NCI-H510A (cell line): ENCODE results near the gene RAC2.

Experiments used
- DNase-seq: peaks from one replicate; lab custom pipeline; 2025; lab: John Stamatoyannopoulos, UW

Gene RAC2

GRCh38 chr22:37275622-37276021 is 31.6 kb upstream of the RAC2 start:
- no peak for DNase-seq

GRCh38 chr22:37275134-37275533 is 31.1 kb upstream of the RAC2 start:
- no peak for DNase-seq

GRCh38 chr22:37274380-37274862 is 30.4 kb upstream of the RAC2 start:
- DNase-seq = no peak

- no peak for DNase-seq
These were observed 29.8 kb upstream of the RAC2 start for GRCh38 chr22:37273846-37274225.

GRCh38 chr22:37273126-37273845 is 29.2 kb upstream of the RAC2 start:
- no peak for DNase-seq

GRCh38 chr22:37270928-37271650 is 27.0 kb upstream of the RAC2 start:
- no peak for DNase-seq

- no peak for DNase-seq
These were observed 26.0 kb upstream of the RAC2 start for GRCh38 chr22:37269936-37270678.

- DNase-seq = no peak
These were observed 23.8 kb upstream of the RAC2 start for GRCh38 chr22:37267661-37268413.

- no peak for DNase-seq
These were observed 23.1 kb upstream of the RAC2 start for GRCh38 chr22:37267135-37267587.

- DNase-seq = no peak
These were observed 22.6 kb upstream of the RAC2 start for GRCh38 chr22:37266581-37267134.

- no peak for DNase-seq
These were observed 20.2 kb upstream of the RAC2 start for GRCh38 chr22:37263966-37264887.

GRCh38 chr22:37262346-37262745 is 18.3 kb upstream of the RAC2 start:
- DNase-seq = no peak

- DNase-seq = no peak
These were observed 16.9 kb upstream of the RAC2 start for GRCh38 chr22:37260901-37261336.

- no peak for DNase-seq
These were observed 16.2 kb upstream of the RAC2 start for GRCh38 chr22:37260155-37260795.

GRCh38 chr22:37259540-37260029 is 15.5 kb upstream of the RAC2 start:
- DNase-seq = no peak

- no peak for DNase-seq
These were observed 14.8 kb upstream of the RAC2 start for GRCh38 chr22:37258753-37259401.

GRCh38 chr22:37258005-37258752 is 14.1 kb upstream of the RAC2 start:
- DNase-seq = no peak

- DNase-seq = no peak
These were observed 12.1 kb upstream of the RAC2 start for GRCh38 chr22:37256075-37256726.
